Activated CD4-positive, alpha-beta T cell treated with anti-CD3 and anti-CD28 coated beads, Interleukin-2, amount 50 U/mL, for 4 hours (primary cell): ENCODE data around the gene LAMC2.
"Not testable (repeated sequence)": the region's sequence is repeated elsewhere in the genome, so short reads cannot be mapped to it uniquely, and the experiment has no call there.

Experiments used
- DNase-seq, 2 experiments: peaks; one replicate each; pipeline ENCODE4 v3.0.0-alpha.2; 2020

LAMC2 gene

DNA sequence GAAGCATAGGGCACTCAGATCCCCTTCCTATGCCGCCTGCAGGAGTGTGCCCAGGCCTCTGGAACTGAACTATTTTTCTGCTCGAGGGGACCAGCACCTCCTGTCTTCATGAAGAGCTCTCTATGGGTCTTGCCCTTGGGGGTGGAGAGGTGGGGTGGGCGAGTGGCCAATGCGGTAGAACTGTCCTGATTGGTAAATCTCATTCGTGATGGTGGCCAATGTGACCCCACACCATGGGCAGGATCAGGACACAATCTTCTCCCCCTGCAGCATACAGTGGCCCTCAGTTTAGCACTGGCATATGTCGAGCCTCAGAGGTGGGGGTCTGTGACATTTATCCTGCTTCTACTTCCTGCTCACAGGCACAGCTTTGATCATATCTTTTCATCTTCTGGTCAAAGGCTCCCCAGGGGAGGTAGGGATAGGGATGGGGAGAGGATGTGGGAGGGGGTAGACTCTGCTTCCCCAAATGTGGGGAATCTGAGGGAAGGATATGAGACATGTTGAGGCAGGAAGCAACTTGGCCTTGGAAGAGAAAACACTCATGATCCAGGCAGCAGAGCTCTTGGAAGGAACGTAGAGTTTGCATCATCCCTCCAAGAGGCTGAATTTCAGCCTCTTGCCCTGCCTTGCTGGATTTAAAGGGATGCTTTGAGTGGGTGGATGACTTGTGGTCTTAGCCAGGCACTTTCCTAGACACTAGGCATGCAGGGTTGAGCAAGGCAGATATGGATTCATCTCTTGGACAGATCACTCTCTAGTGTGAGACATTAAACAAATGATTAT lies 81.8 kb downstream of the LAMC2 start:
- no peak for DNase-seq

DNA sequence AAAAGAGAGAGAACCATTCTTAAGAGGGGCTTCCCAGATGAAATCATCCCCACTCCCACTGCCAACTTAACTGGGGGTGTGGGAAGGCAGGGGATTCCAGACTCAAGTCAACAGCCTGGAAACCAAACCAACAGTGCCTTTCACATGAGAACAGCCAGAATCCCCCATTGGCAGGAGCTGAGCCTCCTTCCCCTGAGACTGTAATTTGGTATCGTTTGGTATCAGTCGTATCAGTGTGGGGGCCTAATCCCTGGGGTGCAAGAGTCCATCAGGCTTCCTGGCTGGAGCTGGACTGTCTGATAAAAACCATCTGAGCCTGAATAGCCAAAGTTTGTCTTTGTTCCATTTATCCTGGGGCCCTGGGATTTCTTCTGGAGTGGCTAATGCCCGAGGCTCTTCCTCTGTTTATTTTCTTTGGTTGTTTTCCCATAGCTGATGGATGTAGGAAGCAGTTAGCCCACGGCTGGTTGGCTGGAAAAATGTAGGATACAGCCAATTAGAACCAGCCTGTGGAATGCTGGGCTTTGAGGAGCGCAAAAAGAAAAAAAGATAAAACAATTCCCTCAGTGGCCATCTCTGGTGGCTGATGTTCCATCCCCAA lies 84.6 kb downstream of the LAMC2 start:
- no peak for DNase-seq

GRCh38 chr1:183272390-183272848 lies 86.4 kb downstream of the LAMC2 start:
- DNase-seq, result no peak

- DNase-seq, result no peak
Measured at GRCh38 chr1:183273300-183273699, 87.2 kb downstream of the LAMC2 start.

GRCh38 chr1:183273984-183274383 lies 87.9 kb downstream of the LAMC2 start:
- DNase-seq, result not testable (repeated sequence)

- DNase-seq, result no peak
Measured at GRCh38 chr1:183274836-183275235, 88.8 kb downstream of the LAMC2 start.

- no peak for DNase-seq
Measured at GRCh38 chr1:183275322-183275721, 89.3 kb downstream of the LAMC2 start.

DNA sequence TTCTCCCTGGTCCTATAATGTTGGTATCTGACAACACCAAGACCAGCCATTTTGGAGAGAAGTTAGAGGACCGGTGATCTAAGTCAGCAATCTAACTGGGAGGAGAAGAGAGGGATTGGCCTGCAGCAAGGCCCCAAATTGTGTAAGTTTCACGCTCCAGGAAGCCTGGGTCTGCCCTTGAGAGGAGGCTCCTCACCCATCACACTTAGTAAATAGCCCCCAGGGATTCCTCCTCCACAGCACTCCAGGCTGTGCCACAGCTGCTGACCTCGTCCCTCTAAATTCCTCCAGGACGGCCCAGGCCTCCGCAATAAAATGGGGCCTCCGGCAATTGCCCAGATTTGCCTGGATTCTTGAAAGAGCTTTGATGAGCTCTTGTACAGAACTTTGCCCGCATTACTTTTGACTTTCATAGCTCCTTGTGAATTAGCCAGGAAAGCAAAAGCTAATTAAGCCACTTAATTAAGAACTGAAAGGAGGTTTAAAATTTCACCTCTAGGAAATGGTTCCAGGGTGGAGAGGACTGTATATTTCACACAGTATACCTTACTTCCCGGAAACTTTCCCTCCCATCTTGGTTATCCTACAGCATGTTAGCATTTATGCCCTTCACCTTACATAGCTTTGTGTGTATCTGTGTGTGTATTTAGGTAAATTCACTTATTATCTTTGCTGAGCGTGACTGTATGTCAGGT lies 90.5 kb downstream of the LAMC2 start:
- DNase-seq, result no peak

DNA sequence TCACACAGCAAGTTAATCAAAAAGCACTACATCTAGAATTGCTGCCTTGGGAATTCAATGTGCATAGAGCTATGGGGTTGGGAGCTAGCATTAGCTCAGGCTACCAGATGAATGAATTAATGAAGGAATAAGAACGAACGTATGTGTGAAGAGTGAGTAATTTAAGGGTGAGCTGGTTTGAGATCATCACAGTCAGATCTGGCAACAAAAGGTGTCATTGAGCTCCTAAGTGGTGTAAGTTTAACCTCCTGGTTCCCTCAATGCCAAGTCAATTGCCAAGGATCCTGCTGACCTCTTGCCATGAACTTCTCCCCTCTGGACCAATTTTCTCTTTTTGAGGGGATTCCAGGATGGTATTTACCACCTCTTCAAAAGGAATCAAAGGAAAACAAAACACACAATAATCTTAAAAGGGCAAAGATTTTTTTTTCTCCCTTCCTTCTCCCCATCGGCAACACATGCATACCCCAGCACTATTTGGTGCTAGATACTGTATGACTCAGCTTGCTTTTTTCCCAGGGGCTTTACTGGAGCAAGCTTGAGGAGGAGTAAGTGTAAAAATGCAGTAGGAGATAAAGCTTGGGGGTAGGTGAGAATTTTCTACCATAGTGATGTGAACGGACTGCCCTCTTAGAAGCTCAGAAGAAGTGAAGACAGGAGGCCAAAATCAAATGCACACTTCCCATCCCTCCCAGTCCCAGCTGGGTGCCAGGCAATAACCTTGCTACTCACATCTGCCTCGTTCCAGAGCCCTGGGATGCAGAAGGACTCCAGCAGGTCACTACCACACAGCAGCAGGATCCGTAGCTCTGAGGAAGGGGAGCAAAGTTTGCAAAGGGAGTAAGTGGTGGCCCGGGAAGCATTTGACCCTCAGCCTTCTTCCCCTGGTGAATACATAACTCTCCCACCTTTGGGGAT lies 92.0 kb downstream of the LAMC2 start:
- no peak for DNase-seq

- no peak for DNase-seq
Measured at GRCh38 chr1:183278739-183279591, 92.9 kb downstream of the LAMC2 start.

DNA sequence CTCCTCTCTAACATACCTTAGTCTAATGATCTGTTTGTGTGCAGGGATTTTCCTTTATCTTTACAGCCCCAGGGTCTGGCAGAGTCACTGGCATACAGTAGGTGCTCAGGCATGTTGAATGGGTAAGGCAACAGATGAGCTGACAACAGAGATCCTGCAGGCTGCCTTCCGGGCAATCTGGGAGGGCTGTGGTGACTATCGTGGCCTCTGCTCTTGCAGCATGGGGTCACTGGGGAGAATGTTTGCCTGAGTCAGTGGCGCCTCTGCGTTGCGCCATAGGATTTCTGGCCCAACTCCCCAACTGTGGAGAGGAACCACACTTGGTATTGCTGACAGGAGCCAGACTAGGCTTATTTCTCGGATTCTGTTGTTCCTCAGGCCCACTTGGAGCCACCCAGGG lies 93.8 kb downstream of the LAMC2 start:
- no peak for DNase-seq

DNA sequence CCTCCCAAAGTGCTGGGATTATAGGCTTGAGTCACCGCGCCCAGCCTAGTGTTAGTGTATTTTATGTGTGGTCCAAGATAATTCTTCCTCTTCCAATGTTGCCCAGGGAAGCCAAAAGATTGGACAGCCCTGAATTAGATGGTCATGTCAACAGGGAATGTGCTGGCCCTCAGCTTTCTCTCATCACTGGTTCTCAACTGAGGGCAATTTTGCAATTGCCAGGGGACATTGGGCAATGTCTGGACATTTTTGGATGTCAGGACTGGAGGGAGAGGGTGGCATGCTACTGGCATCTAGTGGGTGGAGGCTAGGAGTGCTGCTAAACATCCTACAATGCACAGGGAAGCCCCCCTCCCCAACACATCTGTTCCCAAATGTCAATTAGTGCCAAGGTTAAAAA lies 95.0 kb downstream of the LAMC2 start:
- no peak for DNase-seq

DNA sequence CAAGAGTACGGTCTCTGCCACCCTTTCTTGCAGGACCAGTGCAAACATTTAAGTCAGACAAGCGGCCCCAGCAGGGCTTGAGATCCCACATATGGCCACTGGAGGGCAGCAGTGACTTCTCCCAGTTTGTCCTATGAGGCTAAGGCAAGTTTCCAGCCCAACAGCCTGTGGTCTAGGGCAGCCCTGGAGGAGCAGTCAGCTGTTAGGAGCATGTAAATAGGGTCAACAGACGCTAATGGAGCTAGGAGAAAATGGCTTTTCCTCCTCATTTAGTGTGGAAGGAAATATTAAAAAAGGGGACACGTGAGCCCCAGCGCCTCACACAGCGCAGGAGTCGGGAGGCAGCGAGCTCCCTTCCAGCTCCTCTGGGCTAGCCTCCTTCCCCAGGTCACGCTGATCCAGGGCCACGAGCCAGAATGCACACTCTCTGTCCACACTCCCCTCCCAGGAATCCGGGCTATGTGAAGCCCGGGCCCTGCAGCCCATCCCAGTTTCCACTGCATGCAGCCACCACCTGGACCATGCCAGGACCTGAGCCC lies 95.6 kb downstream of the LAMC2 start:
- peak; percentile 60 to 67 for DNase-seq

DNA sequence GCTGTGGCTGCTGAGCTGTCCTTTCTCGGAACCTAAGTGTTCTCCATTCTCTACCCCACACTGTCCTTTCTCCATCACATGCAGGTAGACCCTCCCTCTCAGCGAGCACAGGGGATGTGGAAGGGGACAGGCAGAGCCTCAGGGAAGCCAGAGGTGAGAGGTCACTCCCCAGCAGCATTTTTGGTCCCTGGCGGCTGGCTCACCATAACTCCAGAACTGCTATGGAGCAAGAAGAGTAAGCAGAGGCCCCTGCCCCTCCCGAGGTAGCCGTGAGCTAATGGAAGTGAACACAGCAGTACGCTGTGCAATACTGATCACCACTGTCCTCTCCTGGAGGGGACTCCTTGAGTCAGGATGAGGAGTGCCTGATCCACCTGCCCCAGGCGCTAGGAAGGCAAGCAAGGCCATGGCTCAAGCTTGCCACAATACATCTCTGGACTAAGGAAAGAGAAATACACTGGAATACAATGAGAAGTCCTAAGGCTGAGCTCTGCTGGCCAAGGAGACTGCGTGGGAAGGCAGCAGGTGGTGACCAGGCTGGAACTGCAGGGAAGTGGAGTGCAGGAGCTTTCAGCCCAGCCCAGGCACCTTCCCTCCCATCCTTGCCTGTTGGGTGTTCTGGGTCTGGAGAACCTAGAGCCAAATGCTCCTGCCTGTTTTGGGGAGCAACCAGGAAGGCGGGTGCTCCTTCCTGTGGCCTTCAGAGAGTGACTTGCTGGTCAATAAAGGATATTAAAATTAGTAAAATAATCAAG lies 96.2 kb downstream of the LAMC2 start:
- no peak for DNase-seq

GRCh38 chr1:183283286-183283685 lies 97.2 kb downstream of the LAMC2 start:
- no peak for DNase-seq

DNA sequence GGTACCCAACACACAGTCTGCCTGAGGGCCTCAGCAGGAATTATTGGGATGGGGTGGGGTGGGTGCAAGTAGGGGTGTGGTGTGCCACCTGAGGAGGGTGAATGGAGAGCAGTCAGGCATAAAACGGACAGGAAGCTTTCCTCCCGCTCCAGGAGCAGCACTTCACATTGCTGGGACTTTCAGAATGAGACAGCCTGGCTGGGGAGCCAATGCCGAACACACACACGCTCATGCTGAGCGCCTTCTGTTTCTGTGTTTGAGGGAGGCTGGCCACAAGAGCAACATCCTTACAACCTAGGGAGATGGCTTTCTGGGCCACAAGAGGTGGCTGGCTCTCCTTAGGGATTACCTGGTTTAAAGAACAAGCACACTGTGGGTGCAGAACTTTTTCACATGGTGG lies 98.0 kb downstream of the LAMC2 start:
- no peak for DNase-seq

DNA sequence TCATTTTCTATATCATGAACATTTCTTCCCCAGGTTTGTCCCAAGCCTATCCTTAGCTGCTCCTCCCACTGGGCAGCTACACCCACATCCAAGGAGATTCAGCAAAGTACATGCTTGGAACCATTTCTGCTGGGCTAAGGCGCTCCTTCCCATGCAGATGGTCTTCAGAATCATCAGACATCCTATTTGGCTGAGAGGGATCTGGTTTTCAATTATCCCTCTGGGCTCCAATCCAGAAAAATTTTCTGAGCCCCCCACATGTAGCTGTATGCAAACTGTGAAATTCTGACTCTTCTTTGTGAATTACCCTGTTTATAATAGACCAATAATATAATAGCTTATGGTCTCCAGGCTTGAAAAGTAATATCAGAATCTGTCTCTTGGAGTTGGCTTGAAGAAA lies 99.2 kb downstream of the LAMC2 start:
- DNase-seq, result no peak

DNA sequence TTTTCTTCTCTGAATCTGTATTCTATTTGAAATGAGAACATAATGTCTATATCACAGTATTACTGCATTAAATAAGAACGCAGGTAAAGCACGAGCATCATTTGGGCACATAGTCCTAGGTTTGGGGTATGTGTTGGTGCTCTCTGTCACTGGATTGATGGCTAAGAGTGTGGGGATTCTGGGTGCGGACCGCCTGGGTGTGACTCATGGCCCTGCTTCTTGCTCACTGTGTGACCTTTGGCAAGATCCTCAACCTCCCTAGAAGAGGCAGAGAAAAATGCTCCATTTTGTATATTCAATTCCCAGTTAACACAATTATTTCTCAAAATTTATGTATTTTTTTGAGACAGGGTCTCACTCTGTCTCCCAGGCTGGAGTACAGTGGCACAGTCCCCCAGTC lies 99.7 kb downstream of the LAMC2 start:
- DNase-seq, result no peak

DNA sequence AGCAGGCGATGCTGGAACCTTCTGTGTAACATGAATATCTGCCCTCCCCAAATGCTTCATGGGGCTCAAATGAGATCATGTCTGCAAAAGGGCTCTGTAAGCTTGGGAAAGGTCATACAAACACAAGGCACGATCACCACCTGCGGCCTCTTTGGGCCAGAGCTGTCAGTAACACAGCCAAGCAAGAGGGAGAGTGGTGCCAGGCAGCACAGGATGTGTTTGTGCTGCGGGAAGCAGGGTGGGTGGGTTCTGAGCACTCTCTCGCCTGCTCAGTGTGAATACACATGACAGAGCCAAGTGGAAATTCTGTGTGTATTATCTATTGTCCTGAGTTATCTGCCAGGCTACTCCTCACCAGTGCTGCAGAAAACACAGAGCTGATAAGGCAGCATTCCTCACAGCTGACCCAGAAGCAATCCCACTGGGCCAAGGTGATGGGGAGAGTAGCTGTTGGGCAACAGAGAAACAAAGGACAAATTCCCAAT lies 101.2 kb downstream of the LAMC2 start:
- no peak for DNase-seq

- no peak for DNase-seq
Measured at GRCh38 chr1:183288583-183288982, 102.5 kb downstream of the LAMC2 start.

DNA sequence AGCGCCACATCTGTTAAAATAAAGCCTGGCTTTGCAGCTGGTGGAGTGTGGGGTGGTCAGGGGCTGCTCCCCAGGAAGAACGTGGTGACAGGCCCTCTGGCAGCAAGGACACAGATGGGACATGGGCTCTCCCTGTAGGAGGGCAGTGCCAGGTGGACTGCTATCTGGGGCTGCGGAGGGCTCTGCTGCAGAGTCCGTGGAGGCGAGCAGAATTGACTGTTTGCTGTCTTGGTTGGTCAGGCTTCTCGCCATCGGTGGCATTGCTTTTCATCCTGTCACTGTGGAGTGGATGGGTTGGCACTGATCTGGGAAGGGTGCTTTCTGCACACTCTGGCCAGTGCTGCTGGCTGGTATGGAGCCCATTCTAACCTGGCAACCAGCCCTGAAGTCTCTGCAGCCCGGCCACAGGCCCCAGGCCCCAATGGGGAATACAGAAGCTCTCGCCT lies 103.0 kb downstream of the LAMC2 start:
- DNase-seq, result no peak
